Measurements from ENCODE around the gene CRYBG2. TPM values are rescaled to one million over a fixed set of nuclear protein-coding genes. Genes with fewer than 3 reads are reported as not detected.

The CRYBG2 gene
- total RNA-seq, 1 donor from 2014 or later, result 6.9 TPM

DNA sequence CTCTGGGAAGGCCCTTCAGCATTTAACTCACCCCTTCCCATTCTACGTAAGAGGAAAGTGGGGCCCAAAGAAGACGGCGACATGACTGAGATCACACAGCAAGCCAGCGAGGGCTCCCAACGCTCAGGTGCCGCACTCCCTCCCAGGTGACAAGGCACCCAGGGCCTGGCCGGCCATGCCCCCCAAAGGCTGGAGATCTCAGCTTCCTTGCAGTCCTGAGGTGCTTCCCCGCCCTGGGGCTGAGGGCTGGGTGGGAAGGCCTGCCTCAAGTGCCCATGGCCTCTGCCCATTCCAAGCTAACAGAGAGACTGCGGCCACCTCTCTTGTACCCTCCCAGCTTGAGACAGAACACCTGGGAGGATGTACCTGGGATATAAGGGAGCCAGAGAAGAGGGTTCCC is 1.0 kb upstream of the CRYBG2 start:
- TF ChIP-seq, protein P1, sequence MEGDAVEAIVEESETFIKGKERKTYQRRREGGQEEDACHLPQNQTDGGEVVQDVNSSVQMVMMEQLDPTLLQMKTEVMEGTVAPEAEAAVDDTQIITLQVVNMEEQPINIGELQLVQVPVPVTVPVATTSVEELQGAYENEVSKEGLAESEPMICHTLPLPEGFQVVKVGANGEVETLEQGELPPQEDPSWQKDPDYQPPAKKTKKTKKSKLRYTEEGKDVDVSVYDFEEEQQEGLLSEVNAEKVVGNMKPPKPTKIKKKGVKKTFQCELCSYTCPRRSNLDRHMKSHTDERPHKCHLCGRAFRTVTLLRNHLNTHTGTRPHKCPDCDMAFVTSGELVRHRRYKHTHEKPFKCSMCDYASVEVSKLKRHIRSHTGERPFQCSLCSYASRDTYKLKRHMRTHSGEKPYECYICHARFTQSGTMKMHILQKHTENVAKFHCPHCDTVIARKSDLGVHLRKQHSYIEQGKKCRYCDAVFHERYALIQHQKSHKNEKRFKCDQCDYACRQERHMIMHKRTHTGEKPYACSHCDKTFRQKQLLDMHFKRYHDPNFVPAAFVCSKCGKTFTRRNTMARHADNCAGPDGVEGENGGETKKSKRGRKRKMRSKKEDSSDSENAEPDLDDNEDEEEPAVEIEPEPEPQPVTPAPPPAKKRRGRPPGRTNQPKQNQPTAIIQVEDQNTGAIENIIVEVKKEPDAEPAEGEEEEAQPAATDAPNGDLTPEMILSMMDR (IDR thresholded peaks at IDR 0.05), result no peak
- DNase-seq, result no peak
- peaks cover 2% of the 10 kb centered on the region for H3K4me1 ChIP-seq

DNA sequence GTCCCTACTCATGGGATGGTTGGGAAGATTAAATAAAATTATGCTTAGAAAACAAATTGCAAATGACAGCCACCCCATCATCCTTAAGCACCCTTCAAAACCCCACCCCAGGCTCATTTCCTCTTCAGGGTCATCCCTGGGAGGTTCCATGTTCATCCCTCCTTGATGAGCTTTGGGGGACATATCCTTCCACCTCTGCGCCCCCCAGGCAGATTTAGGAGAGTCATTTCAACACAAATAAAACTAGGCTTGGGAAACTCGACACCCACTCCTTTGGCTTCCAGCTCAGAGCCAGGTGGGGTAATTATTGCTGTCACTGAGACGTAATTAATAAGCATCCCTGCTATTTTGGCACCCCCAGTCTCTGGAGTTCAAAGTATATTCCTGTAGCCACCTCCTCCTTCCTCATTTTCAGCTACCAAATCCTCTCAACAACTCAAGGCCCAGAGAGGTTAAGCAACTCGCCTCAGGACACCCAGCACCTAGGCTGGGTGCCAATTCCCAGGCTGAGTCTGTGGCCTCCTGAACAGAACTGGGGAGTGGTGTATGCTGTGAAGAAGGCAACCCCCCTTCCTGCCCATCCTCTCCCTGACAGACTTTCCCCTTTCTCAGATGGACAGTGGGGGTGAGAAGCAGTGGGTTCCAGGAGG is 595 bp downstream of the CRYBG2 start:
- intact Hi-C loops (cut with DNase I), result no loop called here

More for the DNA sequence above, 1.0 kb upstream of the CRYBG2 start:
- no peak overlapping the region for H3K27ac ChIP-seq
- intact Hi-C loops (cut with DNase I), result no loop called here
- no peak overlapping the region for H3K4me3 ChIP-seq
- H3K36me3 ChIP-seq, result no peaks in the 10 kb centered on the region
- no peaks in the 10 kb centered on the region for H3K9me3 ChIP-seq
- ATAC-seq, result no peak
- H3K27me3 ChIP-seq, result peaks cover 26% of the 10 kb centered on the region

DNA sequence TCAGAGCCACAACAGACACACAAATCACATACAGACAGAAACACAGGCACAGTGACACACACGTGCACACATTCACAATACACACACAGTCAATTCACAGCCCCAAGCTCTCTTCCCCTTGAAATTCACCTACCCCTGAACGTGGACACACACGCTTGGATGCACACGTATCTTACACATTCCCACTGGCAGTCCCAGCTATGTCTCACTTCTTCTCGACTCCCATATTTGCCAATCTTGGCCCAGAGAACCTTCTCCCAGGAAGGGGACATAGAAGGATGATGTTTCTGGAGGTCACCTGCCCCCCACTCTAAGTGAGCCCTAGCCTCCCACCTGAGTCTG is 1.6 kb downstream of the CRYBG2 start:
- H3K36me3 ChIP-seq, result no peaks in the 10 kb centered on the region
- no peaks in the 10 kb centered on the region for H3K9me3 ChIP-seq
- peaks cover 7% of the 10 kb centered on the region for H3K27me3 ChIP-seq
- TF ChIP-seq, protein P1 (IDR thresholded peaks at IDR 0.05), result no peak
- ATAC-seq, result no peak
- no peak for DNase-seq
- H3K4me3 ChIP-seq, result no peak overlapping the region
- no peaks in the 10 kb centered on the region for H3K4me1 ChIP-seq
- intact Hi-C loops (cut with DNase I), result no loop called here
- no peak overlapping the region for H3K27ac ChIP-seq

More for the DNA sequence above, 595 bp downstream of the CRYBG2 start:
- TF ChIP-seq, protein P1 (IDR thresholded peaks at IDR 0.05), result no peak
- H3K36me3 ChIP-seq, result no peaks in the 10 kb centered on the region
- DNase-seq, result no peak
- no peaks in the 10 kb centered on the region for H3K9me3 ChIP-seq
- no peak overlapping the region for H3K4me3 ChIP-seq
- no peak overlapping the region for H3K27ac ChIP-seq
- ATAC-seq, result no peak
- peaks cover 16% of the 10 kb centered on the region for H3K27me3 ChIP-seq
- H3K4me1 ChIP-seq, result no peaks in the 10 kb centered on the region

DNA sequence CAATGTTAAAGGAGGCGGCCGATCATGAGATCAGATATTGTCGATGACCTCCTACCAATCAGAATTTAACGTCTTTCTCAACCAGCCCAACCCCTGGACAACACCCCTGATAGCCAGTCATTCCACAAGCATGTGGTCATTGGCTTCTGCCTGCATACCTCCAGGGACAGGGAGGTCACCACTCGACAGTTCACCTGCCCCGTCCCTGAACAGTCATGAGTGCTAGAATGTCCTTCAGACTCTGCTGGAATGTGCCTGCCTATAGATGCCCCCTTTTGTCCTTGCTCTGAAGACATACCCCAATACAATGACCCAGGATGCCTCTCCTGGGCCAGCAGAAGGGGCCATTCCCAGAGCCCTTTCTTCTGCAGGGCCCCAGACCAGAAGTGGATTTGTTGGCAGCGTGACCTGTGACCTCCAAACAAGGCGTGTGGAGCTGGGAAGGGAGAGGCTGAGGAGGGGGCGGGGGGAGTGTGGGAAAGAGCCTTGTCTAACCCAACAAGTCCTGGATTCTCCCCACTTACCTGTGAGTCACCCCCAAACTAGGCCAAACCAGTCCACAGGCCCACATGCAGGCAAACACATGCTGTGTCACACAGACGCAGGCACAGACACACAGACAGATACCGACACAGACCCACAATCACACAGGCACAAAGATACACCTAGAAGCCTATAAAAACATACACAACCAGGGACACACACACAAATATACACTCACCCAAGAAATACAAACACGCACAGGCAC is 2.2 kb downstream of the CRYBG2 start:
- Histone ChIP-seq H3K9me3 (no peaks in the 10 kb centered on the region), H3K36me3 (no peaks in the 10 kb centered on the region), H3K27ac (no peak overlapping the region), H3K27me3 (peaks cover 7% of the 10 kb centered on the region), H3K4me3 (no peak overlapping the region), H3K4me1 (no peaks in the 10 kb centered on the region)
- DNase-seq, result no peak
- peak; percentile 71 for ATAC-seq
- TF ChIP-seq, protein P1 (IDR thresholded peaks at IDR 0.05), result no peak
- intact Hi-C loops (cut with DNase I), result no loop called here

DNA sequence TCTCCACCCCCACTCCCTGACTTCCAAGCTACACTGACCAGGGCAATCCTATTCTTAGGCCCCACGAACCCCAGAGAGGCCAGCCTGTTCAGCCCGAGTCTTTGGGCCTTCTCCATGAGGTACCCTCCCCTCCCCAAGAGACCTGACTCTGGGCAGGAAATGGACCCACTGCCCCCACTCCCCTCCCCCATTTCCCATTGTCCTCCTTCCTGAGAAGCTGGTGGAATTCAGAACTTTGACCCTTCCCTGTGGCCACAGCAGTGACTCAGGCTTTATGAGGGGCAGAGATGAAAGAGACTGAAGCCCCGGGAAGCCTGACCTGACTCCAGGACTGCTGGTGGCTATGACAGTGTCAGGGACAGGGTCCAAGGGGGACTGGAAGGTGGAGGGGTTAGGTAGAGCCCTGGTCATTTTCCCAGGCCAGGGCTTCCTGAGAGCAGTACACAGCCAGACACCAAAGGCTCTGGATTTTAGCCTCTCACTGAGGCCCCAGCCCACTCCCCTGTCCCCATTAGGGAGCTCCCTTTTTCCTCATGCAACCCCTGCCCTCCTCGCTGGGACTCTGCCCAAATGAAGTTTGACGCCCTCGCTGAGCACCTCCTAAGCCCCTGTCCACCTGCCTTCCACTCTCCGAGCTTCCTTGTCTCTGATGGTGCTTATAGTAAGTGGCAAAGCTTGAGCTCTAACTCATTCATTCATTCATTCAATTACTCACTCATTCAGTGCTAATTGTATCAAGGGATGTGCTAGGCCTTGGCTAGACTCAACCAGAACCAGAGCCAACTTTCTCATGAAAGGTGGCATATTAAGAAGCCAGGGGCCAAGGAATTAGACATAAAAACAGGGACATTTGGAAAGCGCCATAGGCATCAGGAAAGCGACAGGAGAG is 3.0 kb downstream of the CRYBG2 start:
- intact Hi-C loops (cut with DNase I), result no loop called here
- H3K4me1 ChIP-seq, result no peaks in the 10 kb centered on the region
- no peaks in the 10 kb centered on the region for H3K9me3 ChIP-seq
- no peak overlapping the region for H3K27ac ChIP-seq
- ATAC-seq (no peak), DNase-seq (no peak)
- no peak overlapping the region for H3K4me3 ChIP-seq
- TF ChIP-seq, protein P1 (IDR thresholded peaks at IDR 0.05), result no peak
- no peaks in the 10 kb centered on the region for H3K36me3 ChIP-seq
- peaks cover 7% of the 10 kb centered on the region for H3K27me3 ChIP-seq
